Tongue (tissue), 2 donors: ENCODE results near the gene GPR142. TPM values are rescaled to one million over a fixed set of nuclear protein-coding genes. Genes with fewer than 3 reads are reported as not detected.

ENCODE experiments used
- DNase-seq: peaks from one replicate; pipeline ENCODE4 v3.0.0-alpha.2; 2015
- total RNA-seq: library from RNA; depleted of rRNA; stranded (reverse); fragments of >200 nt; gene quantifications from one replicate; pipeline ENCODE4 v1.2.3, GENCODE V29; 2014

GPR142 gene
- total RNA-seq, 1 donor from 2014 or later: not detected

DNA sequence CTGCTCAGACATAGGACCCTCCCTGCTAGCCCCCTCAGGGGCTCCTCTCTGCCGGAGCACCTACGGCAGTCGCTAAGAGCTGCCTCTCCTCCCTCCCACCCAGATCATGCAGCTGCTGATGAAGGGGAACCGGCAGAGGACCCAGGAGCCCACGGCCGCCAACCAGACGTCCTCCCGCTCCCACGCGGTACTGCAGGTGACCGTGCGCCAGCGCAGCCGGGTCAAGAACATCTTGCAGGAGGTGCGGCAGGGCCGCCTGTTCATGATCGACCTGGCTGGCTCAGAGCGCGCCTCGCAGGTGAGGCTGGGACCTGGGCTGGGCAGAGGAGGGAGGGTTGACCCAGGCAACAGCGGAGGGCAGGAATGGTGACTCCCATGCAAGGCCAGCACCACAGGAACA, 22.6 kb upstream of the GPR142 start:
- DNase-seq: no peak

DNA sequence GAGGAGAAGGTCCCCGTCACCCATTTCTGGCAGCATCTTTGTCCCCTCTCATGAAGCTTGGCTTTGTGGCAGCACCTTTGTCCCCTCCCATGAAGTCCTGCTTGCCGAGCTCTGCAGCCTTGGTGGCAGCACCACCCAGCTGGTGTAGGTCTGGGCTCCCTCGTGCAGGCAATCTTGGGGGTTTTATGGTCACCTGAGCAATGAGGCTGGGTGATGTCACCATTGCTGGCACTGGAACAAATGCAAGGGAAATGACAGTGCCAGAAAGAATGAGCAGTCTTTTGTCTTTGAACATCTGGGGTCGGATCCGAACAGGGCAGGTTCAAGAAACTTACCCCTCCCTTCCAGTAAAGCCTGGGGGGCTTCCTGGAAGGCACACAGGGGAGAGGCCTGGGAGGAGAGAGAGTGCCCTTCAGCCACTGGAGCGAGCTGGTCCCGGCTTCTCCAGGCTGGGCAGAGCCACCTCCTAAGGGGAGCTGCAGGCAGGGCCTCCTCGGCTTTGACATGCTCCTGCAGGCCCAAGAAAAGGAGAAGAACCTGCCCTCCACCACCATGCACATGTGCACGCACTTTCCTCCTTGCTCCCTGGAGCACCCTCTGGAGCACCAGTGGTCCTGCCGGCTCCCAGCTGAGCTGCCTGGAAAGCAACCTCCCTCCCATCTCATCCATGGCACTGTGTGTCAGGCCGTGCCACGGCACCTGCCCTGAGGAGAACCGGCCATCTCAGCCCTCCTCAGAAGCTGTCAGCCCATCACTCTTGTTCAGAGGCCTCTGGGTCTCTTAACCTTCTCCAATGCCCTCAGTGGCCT, 21.7 kb upstream of the GPR142 start:
- DNase-seq: no peak

DNA sequence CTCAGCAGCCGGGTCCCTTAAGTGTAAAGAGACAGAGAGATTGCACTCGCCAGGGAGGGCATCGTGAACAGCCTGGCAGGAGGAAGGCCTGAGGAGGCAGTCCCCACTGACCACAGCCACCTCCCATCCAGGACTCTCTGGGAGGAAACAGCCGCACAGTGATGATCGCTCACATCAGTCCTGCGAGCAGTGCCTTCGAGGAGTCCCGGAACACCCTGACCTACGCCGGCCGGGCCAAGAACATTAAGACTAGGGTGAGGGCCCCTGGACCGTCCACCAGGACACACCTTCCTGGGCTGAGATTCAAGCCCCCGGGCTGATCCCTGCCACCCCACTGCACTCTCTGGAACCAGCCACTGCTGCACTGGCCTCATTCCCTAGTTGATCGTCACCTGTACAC, 19.7 kb upstream of the GPR142 start:
- DNase-seq: no peak

DNA sequence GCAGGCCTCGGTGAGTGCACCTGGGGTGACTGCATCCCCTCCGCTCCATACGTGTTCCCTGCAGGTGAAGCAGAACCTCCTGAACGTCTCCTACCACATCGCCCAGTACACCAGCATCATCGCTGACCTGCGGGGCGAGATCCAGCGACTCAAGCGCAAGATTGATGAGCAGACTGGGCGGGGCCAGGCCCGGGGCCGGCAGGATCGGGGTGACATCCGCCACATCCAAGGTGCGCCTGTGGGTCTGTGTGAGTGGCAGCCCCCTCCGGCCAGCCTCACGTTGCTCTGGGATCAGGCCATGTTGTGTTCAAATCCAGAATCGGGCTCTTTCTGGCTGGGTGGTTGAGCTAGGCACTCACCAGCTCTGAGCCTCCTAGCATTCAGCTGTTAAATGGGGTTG, 18.2 kb upstream of the GPR142 start:
- no peak for DNase-seq

DNA sequence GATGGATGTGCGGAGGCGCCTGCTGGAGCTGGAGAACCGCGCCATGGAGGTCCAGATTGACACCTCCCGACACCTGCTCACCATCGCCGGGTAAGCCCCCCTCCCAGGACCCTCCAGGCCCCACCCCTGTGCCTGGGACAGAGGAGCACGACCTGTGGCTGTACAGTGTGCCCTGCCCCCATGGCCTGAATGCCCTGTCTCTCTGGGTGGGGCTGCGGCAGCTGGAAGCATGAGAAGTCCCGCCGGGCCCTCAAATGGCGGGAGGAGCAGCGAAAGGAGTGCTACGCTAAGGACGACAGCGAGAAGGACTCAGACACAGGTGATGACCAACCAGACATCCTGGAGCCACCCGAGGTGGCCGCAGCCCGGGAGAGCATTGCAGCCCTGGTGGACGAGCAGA, 16.8 kb upstream of the GPR142 start:
- DNase-seq: no peak

DNA sequence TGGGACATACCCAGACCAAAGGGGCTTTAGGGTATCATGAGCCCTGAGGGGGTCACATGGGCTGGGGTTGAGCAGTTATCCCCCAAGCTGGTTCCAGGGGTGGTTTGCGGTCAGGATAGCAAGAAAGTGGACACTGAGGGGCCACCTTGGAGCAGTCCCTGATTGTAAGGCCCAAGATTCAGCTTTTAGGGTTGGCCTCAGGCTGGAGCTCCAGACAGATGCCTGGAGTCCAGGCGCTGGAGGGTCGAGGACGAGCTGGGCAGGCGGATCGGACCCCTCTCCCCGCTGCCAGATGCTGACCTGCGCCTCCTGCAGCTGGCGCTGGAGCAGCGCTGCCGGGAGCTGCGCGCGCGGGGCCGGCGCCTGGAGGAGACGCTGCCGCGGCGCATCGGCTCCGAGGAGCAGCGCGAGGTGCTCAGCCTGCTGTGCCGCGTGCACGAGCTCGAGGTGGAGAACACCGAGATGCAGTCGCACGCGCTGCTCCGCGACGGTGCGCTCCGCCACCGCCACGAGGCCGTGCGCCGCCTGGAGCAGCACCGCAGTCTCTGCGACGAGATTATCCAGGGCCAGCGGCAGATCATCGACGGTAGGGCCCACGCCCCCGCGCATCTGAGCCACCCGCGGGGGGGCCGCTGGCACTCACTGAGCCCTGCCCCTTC, 15.6 kb upstream of the GPR142 start:
- DNase-seq: peak; percentile 30

DNA sequence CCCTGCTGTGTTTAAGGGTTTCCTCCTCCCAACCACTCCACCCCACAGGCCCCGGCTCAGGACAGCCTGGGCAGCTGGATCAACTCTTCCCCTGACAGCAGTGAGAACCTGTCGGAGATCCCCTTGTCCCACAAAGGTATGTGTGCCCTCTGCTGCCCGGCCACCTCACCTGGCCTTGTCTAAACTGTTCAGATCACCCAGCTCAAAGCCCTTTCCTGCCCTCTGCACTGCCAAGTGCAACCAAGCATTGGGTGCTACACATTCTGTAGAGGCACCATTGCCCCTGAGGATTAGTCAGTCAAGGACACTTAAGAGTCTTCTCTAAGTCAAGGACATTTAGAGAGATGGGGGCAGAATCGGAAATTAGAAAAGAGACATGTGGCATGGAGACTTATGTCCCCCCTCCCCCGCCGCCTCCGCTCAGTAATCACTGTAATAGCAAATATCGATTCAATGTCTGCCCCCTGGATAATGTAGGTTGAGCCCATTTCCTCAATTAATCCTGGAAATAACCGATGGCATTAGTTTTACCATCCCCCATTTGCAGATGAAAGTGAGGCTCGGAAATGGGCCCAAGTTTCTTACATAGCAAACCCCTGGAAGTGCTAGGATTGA, 13.8 kb upstream of the GPR142 start:
- DNase-seq: no peak

DNA sequence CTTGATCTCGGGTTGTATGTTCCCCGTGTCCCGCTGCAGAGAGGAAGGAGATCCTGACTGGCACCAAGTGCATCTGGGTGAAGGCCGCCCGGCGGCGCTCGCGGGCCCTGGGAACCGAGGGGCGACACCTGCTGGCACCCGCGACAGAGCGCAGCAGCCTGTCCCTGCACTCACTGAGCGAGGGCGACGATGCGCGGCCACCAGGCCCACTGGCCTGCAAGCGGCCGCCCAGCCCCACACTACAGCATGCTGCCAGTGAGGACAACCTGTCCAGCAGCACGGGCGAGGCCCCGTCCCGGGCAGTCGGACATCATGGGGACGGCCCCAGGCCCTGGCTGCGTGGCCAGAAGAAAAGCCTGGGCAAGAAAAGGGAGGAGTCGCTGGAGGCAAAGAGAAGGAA, 13.2 kb upstream of the GPR142 start:
- DNase-seq: no peak

DNA sequence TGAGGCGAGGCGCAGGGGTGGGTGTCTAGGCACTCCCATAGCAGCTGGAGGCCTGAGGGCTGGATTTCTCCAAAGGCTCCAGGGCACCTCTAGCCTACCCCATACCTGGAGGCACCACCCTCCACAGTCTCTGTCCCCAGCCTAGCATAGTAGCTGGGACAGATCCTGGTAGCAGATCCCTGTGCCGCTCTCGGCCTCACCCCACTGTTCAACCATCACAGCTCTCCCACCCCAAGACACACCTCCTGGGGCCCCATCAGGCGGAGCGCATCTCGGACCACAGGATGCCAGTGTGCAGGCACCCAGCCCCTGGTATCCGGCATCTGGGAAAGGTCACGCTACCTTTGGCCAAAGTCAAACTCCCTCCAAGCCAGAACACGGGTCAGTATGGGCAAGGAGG, 12.7 kb upstream of the GPR142 start:
- DNase-seq: no peak

DNA sequence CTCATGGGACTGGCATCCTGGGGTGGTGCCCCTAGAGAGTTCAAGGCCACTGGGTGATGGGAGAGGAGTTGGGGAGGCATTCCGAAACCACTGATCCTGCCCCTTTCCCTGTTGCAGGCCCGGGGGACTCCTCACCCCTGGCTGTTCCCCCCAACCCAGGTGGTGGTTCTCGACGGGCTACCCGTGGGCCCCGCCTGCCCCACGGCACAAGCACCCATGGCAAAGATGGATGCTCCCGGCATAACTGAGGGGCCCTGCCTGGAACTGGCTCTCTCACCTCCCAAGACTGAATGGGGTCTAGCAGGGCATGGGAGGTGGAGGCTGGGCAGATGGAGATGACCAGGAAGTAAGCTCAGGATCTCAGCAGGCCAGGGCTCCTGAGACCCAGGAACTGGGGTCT, 12.2 kb upstream of the GPR142 start:
- DNase-seq: no peak

DNA sequence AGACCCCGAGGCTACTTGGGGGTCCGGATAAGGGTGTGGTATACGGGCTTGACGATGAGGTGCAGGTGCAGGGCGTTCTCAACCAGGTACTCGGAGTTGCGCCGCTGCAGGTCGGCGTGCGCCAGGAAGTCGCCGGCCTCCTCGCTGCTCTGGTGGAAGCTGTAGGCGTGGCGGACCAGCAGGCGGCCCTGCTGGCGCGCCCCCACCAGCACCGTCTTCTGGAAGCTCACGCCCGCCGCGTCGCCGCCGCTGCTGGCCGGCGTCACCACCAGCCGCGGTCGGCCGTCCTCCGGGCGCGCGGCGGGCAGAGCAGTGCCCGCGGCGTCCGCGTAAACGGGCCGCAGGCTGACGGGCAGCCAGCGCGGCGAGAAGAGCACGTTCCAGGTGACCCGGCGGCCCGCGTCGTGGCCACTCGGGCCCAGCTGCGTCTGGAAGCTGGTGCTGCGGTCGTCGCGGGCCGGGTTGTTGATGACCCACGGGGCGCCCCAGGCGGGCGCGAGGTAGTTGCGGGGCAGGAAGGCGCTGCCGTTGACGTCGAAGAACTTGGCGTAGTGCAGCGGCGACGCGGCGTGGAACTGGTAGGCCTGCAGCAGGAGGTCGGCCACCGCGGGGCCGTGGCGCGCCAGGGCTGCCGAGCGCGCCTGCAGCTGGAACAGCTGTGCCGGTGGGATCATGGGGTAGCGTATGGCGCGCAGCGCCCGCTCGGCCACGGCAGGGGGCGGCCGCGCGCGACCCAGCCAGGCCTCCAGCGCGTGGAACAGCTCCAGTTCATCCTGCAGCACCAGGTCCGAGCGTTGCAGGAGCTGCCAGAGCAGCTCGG, 10.4 kb upstream of the GPR142 start:
- DNase-seq: peak; percentile 61

DNA sequence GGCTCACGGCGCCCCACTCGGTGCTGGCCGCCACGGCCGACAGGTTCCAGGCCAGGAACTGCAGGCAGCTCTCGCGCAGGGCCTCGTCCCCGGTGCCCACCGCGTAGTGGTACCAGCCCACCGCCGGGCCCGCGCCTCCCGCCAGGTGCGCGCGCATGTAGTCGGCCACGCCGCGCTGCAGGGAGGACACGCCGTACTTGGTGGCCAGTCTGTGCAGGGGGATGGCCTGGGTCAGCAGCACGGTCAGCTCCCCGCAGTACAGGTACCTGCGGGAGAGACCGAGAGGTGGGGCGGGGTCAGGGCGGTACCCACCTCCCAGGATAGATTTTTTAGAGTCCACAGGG, 9.9 kb upstream of the GPR142 start:
- DNase-seq: no peak

DNA sequence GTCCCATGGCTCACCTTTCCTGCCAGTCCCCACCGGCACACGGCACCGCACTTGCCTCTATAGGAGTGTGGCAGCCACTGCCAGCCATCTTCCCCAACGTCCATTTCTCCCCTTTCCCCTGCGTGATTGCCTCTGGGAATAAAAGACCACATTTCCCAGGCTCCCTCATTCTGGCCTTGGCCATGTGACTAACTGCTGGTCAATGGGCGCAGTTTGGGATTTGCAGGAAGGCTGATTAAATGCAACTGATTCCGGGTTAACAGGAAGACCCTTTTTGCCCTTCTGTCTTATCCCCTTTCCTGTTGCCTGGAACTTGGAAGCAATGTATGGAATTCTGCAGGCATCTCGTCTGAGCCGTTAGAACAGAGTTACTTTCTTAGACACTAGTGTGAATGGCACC, 8.6 kb upstream of the GPR142 start:
- DNase-seq: no peak

DNA sequence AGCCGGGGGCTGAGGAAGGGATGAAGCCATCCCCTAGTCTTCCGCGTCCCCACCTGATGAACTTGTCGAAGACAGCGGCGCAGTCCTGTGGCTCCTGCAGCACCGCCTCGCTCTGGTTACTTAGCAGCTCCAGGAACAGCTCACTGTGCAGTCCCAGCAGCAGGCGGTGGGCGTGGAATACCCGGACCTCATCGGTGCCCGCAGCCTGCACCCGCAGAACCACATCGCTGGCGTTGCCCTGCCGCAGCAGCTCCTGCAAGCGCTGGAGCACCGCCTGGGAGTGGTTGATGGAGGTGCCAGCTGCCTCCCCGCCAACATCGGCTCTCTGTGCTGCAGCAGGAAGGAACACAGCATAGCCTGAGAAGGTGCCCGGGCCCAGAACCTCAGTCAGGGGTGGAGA, 7.4 kb upstream of the GPR142 start:
- no peak for DNase-seq

DNA sequence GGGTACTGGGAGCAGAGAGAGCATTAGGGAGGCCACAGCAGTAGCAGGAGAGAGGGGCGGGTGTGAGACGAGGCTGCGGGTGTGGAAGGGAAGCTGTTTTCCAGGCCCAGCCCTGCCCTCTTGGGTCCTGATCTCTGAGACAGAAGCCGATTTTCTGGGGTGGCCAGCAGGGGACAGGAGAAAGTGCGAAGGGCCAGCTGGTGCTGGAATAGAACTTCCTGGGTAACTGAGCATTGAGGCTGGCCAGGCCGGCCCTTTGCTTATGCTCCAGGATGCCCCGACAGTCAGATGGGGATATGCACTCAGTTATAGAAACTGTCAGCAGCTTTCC, 6.4 kb upstream of the GPR142 start:
- no peak for DNase-seq

DNA sequence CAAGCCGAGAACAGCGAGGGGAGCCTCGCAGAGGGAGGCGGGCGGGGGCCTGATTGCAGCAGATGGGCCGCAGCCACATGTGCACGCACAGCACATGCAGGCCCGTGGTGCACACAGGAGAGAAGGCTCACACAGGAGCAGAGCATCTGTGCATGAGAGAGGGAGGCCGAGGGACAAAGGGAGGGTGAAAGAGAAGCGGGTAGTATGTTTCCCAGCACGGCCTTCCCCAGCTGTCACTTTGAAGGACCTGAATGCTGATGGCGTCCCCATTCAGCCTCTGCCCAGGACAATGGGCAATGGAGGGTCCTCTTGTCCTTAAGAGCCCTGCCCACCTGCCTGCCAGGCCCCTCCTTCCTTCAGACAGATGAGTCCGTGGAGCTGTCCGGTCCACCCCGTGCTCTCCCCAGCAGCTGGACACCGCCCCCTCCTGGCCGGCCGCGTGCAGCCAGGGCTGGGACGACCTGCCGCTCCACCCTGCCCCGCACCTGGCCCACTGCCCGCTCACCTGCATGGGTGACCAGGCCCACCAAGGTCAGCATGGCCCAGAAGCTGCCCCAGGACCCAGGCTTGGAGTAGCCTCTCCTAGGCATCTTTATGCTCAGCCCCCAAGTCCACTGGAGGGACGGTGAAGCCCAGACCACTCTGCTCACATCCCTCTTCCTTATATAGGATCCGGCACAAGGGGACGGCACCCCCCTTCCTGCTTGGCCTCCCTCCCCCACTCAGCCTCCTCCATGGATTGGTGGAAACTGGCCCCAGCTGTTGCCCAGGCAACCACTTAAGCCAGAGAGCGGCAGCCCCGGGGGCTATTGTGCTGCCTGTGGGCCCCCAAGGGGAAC, 5.9 kb upstream of the GPR142 start, which contains the start of gene BTBD17:
Gene BTBD17 (minus strand): TSS at position 639 of the 839 bp plus-strand sequence. CDS start 49 bp downstream, at position 590.
- peak; percentile 55 for DNase-seq

DNA sequence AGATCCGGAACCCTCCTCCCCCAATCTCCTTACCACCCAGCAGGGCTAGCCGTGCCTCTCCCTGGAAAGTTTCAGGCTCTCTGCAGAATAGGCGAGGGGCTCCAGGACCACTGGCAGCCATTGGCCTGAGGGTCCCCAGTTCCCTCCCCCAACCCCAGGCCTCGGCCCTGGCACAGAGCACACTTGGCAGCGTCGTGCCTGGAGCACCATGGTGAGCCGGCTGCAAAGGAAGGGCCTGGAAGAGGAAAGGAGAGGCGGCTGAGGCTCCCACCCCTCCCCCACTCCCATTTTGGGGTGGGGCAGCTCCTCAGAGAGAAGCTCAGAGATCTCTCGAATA, 5.3 kb upstream of the GPR142 start:
- DNase-seq: no peak

DNA sequence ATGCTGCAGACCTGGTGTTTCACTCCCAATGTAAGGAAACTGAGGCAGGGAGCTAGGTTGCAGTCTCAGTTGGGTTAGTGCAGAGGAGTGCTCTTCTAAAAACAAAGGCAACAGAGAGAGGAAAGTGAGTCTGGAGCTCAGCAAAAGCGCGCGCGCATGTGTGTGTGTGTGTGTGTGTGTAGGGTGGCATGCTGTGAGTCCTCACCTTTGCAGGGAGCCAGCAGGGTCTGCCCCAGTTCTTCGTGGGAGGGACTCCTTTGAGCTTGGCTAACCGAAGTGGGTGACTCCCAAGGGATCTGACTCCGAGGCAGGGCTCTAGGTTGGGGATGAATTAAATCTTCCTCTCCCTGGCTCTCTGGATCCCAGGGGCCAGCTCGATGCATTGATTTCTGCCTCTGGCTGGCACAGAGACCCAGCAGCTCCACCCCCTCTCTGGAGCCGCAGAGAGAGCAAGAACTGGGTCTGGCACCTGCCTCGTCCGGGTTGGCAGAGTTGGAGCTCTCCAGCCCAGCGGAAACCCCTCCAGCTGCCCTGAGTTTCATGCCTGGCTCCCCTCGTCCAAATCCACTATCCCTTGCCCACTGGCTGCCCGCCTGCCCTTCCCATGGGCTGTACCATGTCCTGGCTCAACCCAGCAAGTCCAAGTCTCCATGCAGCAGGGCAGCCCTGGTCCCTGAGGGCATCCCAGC, 4.4 kb upstream of the GPR142 start:
- DNase-seq: peak; percentile 87

DNA sequence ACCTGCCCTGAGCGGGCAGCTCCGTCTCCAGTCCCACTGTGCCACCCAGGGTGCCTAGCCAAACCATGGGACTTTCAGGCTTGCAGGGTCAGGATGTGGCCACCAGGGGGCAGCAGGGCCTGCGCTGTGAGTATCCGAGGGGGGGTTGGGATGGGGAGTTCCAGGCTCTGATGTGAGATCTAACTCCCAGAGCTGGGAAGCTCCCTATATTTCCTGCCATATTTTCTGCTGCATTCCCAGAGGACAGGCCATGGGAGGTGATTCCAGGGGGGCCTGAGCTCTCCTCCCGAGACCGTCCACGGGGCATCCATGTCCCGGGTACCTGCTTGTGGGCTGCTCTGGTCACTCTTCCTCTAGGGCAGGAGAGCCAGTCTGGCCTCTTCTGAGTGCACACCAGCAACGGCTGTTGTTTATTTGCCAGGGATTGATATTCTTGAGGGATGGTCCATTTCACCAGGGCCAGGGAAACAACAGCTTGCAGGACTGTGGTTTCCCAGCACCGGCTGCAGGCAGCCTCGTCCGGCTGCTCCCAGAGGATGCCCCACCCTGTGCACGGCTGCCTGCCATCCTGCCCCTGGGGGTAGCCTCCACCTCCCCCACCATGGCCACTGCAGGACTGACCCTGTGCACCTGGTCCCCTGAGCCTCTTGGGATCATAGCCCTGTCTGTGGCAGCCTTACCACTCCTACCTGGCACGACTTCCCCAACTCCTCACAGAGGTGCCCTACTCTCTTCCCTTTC, 1.2 kb downstream of the GPR142 start:
- peak; percentile 80 for DNase-seq

DNA sequence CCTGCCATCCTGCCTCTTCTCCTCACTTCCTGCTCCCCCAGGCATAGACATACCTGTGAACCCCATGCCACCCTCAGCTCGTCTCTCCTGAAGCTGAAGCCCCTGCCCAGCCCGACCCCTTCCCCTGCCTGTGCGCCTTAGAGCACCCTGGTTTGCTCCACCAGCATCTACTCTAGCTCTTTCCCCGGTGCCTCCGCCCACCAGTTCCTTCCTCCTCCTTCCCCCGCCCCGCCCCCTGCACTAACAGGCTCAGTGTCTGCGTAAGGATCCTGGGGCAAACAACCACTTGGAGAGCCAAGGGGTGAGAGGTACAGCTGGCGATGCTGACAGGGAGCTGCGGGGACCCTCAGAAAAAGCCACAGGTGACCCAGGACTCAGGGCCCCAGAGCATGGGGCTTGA, 1.9 kb downstream of the GPR142 start:
- DNase-seq: no peak
